ENCODE data around the gene NNT.
"Not testable (repeated sequence)": the region's sequence is repeated elsewhere in the genome, so short reads cannot be mapped to it uniquely, and the experiment has no call there.

NNT gene

DNA sequence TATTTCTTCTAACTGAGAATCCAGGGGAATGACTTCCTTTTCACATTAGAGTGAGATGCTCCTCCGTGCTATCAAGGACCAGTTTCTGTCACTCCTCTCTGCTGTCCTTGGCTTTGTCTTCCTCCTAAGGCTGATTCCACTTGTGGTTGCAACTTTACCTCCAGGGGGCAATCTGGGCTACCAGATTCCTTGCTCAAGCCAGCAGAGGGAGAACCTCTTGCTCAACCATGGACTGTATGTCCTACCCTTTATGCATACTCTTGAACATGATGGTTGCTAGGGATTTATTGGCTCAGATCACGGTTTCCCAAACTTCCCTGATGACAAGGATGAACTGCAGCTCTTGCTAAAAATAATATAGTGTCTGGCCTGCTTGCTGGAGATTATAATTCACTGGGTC, 24.0 kb downstream of the NNT start:
- DNase-seq (ENCODE audit: low read depth in 2 of 2), result no peak

DNA sequence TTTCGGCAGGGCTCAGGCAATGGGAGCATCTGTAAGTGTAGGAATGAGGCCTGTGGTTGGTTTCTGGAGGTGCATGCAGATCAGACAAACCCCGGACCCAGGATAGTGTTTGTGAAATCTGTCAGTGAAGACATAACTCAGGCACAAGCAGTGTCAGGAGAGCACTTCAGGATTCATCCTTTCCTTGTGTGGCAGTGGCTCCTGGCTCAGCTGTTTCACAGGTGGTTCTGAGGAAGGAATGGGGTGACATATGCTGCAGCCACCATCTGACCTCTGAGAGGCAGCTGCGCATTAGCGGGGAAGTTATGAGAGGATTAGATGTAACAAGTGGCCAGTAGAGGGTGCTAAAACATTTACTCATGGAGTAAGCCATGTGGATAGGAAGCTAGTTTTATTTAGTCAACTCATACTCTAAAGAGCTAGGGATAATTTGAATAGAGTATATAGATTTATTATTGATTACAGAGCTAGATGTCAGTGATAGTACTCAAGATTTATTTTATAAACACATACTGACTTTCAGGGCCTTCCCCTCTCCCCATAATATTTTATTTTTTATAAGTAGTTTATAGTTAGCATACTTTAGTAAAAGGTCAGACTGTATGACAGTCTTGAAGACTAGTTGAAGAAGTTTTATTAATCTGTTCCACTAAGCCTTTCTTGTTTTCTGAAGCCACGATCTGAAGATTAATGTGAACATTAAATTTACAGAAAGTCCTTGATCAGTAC, 28.4 kb downstream of the NNT start:
- DNase-seq (ENCODE audit: low read depth in 2 of 2), result peak in 1 of 2 donors; percentile 5

DNA sequence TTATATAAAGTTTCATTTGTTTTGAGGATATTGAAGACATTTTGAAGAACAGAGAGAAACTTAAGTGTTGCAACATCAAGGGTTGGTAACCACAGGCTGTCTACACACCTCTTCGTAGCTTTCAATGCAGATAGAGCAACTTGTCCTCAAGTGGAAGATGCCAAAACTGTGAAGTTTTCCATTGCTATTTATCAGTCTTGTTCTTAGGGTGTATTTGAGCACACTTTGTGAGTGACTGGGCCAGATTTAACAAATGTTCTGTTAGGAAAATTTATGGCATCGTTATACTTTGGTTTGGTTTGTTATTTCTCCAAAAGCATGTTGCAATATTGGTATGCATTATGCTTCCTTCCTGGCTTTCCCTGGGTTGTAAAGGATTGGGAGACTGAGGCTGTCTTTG, 31.6 kb downstream of the NNT start:
- no peak for DNase-seq (ENCODE audit: low read depth in 2 of 2)

DNA sequence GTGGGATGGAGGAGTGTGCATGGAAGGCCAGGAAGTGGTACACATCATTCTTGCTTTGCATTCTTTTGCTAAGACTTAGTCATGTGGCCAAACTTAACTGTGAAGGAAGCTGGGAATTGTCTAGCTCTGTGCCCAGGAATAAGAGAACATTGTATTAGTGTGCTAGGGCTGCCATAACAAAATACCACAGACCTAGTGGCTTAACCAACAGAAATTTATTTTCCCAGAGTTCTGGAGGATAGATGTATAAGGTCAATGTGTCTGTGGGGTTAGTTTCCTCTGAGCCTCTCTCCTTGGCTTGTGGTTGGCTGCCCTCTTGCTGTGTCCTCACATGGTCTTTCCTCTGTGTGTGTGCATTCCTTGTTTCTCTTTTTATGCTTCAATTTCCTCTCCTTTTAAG, 32.4 kb downstream of the NNT start:
- DNase-seq (ENCODE audit: low read depth in 2 of 2), result no peak

DNA sequence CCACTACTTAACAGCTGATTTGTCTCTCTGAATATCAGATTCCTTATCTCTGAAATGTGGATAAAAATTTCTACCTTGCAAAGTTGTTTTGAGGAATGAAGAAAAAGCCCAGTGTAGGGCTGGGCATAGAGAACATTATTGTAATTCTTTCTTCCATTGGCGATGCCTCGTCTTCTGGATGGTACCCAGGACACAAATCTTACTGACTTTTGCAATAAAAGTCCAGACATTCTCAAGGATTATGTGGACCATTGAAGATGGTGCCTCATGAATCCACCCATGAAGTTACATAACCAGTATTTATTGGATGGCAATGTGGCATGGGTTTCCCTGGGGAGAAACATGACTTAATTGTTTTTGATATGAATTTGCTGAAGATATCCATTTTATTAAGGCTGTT, 33.1 kb downstream of the NNT start:
- no peak for DNase-seq (ENCODE audit: low read depth in 2 of 2)

DNA sequence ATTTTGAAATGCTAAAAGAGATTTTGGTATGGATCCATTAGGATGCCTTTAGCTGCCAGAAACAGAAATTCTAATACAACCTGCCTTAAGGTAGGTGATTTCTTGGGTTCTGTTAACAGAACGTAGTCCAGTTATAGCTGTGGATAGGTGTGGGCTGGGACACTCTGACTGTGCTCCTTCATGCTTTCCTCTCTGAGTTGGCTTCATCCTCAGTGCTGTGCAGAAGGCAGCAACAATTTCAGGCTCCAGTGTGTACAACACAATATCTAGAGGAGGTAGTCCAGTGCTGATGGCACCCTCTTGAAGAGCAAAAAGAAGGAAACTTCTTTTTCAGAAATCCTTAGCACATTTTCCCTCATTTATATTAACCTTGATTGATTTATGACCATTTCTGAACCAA, 34.4 kb downstream of the NNT start:
- no peak for DNase-seq (ENCODE audit: low read depth in 2 of 2)

DNA sequence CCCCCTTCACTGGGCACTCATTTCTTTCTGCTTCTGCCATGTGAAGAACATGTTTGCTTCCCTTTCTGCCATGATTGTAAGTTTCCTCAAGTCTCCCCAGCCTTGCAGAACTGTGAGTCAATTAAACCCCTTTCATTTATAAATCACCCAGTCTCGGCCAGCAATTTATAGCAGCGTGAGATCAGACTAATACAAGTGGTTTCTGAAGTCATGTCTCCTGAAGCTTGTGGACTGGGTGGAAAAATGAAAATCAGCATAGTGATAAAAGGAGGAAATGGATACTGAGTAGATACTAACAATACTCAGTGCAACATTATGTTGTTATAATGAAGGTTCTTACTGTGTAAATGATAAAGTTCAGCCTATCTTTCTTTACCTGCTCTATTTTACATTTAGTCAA, 35.1 kb downstream of the NNT start:
- DNase-seq (ENCODE audit: low read depth in 2 of 2), result no peak

DNA sequence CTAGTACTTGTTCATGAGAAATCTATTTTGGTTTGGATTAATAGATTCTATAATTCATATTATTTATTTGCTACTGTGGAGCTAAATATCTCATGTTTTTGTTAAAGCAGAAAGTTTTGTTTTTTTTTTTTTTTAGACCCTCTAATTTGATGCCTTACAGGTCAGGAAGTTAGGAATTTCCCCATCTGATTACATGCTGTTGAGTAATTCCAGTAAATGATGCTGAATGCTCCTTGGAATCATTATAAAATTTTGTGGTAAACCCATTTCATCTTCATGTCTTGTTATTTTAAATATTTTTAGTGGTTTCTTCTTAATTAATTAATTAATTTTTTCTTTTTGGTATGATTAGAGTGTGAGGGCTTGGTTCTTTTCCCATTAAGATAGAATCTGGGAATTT, 35.6 kb downstream of the NNT start:
- no peak for DNase-seq (ENCODE audit: low read depth in 2 of 2)

DNA sequence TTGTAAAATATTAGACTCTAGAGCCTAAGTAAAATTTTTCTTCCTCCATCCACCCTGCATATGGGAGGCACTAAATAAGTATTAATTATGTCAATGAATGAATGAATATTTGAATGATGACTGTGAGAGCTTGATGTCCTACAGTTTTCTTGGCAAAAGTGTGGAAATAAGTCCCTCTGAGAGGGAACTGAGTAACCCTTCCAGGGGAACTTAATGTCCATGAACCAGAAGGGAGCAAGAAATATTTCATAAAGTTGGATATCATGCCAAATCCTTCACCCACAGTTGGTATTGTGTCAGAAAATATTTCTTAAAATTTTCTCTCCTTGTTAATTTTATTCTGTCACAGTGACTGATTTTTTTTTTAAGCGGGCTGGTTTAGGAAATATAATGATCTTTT, 36.6 kb downstream of the NNT start:
- DNase-seq (ENCODE audit: low read depth in 2 of 2), result no peak

DNA sequence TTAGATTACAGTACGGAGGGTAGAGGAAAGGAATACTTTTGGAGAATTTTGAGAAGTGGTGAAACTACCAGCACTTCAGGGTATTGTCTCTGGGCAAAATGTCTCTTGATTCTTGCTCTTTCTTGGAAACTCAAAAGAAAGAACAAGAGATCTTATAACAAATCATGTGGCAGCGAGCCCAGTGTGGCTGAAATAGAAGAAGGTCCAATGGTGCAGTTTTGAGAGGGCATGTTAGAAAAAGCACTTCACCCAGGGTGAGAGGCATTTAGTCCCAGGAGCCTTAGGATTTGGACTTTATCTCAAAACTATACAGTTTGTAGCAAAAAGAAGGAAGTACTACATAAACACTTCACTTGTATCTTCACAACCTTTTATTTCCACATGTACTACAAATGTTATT, 39.4 kb downstream of the NNT start:
- no peak for DNase-seq (ENCODE audit: low read depth in 2 of 2)

DNA sequence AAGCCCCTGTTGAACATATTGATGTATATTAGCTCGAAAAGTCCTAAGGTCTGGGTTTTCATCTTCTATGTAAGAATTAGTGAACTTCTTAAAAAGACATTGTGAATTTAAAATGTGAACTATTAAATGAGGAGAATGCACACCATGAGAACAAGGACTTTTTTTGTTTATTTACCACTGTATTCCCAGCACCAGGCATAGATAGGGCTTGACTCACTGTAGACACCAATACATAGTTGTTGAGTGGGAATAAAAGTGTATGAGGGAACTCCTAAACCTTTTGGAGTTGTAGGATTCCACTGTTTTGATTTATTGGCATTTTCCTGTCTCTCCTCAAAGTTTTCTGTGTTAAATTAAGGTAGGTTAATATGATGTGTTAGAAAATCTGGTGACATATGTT, 40.3 kb downstream of the NNT start:
- DNase-seq (ENCODE audit: low read depth in 2 of 2), result no peak

DNA sequence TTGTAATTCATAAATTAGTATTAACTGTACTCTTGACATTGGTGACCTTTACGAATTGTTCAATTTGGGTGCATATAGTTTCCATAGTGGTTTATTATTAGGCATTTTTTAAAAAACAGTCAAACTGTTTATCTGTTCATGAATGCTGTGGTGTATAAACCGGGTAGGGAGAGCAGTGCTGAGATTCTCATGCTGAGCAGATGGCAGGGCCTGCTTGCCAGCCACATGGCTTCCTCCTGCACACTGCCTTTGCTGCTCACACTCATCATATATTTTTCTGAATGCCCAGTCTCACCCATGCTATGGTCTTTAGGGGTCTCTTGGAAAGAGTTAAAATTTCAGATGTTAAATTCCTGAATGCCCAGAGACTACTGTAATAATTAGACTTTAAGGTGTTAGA, 40.8 kb downstream of the NNT start:
- DNase-seq (ENCODE audit: low read depth in 2 of 2), result no peak

DNA sequence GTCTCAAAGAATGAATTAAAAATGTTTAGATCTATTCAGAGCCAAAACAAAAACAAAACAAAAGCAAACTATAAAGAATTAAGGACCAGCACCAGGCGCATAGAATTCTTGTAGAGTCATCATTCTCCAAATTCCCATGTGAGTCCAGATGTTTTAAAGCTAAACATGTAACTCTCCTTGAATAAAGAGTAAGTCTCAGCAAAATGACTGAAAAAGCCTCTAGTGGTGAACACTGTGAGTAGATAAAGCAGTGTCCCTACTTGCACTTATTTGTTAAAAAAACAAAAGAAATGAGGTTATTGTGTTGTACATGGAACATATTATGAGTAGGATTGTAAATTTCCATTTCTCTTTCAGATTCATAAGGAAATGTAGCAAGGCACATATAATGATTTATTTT, 44.0 kb downstream of the NNT start:
- DNase-seq (ENCODE audit: low read depth in 2 of 2), result no peak

DNA sequence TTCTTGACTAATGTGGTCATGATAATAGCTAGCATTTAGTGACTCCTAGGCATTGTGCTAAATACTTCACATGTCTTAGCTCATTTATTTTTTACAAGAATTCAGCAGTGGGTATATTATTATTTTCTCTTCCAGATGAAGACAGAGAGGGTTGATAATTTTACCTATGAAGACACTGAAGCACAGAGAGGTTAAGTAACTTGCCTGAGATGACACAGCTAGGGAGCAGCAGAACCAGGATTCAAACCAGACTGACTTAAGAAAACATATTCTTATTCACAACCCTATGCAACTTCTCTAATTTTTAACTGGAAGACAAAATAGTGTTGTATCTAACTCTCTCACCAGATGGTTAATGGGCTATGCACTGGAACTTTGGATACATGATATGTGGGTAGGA, 44.8 kb downstream of the NNT start:
- DNase-seq (ENCODE audit: low read depth in 2 of 2), result no peak

DNA sequence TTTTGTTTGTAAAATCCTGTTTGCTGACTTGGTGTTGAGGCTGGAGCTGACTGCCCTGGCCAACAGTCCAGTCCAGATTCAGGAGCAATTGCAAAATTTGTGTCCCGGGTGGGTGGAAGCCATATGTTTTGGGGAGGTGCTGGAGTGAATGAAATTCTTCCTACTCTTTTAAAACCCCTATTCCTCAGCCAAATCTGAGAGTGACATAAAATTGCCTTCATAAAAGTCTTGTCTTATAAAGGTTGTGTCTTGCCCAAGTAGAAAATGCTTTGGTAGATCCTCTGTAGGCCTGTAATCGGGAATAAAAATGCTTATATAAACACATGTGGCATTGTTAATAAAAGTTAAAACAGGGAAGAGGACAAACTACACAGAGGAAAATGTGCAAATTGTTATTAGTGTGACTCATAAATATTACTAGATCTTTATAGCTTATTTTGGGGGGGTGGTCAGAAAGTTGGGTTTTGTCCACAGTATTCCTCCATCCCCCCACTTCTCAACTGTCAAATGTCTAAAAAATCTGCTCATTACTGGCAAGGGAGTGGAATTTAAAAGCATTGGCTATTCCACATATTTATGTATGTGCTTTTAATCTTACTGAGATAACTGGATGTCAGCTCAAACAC, 45.6 kb downstream of the NNT start:
- DNase-seq (ENCODE audit: low read depth in 2 of 2), result no peak

DNA sequence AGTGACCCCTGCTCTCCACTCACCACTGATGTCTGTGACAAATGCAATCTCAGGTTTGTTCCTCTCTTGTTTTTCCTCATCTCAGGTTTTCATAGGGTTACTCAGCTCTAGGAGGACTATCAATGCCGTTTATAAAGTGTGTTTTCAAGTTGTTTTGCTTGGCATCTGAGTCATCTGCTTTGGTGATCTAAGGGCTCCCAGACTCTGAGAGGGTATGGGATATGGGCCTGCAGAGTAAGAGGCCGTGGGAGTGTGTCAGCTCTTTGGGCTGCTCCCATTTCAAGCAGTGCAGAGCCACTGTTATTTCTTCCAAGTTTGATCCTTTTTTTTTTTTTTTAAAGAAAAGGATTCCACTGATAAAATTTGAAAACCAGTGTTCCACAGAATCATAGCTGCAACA, 46.3 kb downstream of the NNT start:
- DNase-seq (ENCODE audit: low read depth in 2 of 2), result no peak

DNA sequence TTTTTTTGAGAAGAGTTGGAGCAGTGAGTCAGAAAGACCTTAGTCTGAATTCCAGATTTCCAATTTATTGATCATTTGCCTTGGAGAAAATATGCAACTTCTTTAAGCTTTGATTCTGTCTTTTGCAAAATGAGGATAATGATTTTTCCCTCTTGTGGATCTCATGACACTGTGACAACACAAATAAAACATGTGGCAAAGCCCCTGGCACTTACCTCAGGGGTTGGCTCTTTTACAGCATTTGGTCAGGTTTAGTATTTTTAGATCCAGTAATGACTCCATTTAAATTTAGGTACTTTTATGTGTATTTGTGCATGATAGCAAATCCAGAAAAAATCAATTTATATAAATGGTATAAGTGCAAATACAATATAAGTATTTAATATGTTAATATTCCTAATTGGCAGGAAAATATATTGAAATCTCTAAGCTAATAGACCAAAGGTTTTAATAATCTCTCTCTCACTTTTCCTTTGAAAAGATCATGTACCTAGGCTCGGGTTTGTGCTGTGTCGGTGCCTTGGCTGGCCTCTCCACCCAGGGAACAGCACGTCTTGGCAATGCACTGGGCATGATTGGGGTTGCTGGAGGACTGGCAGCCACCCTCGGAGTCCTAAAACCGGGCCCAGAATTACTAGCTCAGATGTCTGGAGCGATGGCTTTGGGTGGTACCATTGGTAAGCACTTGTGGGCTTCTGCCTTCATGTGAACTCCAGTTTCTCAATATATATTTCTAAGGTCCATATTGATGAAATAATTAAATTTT, 49.7 kb downstream of the NNT start:
- DNase-seq (ENCODE audit: low read depth in 2 of 2), result no peak

DNA sequence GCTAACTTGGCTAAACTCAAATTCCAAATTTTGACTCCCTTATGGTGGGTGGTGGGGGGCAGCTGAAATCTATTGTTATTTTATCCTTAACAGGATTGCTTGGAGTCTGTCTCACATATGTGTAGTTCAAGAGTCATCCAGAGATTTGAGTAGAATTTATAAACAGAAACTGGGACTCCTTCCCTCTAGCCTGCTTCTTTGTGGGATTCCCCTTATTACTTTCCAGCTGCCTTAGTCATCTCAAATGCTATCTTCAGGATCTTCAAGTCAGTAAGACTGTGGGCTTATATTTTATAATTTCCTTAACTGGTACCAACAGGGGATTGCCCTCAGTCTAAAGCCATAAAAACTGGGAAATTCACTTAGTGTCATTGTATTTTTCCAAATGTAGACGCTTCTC, 55.5 kb downstream of the NNT start:
- DNase-seq (ENCODE audit: low read depth in 2 of 2), result no peak

DNA sequence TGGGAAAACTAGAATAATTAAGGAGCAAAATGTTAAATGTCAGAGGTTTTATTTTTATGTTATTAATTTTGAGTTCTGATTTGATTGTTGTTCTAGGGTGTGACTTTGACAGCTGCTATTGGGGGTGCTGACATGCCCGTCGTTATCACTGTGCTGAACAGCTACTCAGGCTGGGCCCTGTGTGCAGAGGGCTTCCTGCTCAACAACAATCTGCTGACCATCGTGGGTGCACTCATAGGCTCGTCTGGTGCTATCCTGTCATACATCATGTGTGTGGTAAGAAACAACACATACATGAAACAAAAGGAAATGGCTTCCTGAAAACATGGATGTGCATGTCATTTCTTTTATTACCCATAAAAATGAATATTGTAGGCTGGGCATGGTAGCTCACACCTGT, 56.1 kb downstream of the NNT start:
- no peak for DNase-seq (ENCODE audit: low read depth in 2 of 2)

DNA sequence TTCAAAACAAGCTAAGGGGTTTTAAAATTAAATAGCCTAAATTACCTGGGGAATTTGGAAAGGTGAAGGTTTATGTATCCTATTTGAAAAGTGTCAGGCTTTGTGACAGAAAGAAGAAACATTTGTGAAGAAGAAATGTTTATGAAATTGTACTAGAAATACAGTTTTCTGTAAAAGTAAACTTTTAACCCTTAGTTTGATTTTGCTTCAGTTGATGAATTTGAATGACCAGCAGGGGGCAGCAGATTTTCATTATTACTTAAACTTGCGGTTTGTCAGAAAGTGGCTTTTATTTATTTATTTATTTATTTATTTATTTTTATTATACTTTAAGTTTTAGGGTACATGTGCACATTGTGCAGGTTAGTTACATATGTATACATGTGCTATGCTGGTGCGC, 58.1 kb downstream of the NNT start:
- peak in 1 of 2 donors; percentile 4 for DNase-seq (ENCODE audit: low read depth in 2 of 2)

DNA sequence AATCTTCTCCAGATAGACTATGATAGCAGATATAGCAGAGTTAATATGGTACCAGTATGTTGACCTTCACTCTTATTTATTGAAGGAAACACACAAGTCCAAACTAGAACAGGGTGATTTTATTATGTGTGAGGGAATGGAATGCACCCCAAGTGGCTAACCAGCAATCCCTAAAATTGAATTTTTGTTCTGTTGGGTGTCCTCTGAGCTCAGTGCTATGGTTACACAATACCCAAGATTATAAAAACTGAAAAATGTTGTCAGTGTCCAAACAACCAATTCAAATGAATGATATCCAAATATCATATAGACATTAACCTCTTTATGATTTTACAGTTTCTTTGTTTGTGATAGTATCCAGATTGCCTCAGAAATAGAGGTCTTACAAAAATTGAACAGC, 60.9 kb downstream of the NNT start:
- no peak for DNase-seq (ENCODE audit: low read depth in 2 of 2)

DNA sequence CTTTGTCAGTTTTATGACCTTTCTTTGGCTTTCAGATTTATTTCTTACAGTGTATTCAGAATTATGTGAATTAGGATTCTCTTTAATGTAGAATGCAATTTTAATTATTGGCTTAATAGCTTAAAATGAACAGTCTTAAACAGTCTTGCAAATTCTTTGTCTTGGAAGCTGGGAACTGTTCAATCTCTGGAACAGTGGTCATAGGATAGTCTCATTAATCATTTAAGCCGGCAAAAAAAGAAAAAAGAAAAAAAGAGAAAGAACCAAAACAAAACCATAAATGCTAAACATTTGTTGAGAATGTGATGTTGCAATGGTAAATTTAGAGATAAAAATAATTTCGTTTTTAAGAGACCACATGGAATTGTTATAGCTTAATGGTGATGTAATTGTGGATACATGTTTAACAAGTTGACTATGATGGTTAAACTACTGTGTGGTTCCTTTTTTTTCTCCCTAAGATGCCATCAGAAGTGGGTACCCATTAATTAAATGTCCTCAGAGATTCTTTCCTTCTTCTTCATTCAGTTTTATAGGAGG, 61.6 kb downstream of the NNT start:
- DNase-seq (ENCODE audit: low read depth in 2 of 2), result no peak

DNA sequence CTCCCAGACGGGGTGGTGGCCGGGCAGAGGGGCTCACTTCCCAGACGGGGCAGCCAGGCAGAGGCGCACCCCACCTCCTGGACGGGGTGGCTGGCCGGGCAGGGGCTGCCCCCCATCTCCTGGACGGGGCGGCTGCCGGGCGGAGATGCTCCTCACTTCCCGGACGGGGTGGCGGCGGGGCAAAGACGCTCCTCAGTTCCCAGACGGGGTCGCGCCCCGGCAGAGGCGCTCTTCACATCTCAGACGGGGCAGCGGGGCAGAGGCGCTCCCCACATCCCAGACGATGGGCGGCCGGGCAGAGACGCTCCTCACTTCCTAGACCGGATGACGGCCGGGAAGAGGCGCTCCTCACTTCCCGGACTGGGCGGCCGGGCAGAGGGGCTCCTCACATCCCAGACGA, 62.8 kb downstream of the NNT start:
- not testable (repeated sequence) for DNase-seq (ENCODE audit: low read depth in 2 of 2)

All from stimulated activated CD4-positive, alpha-beta T cell treated with anti-CD3 and anti-CD28 coated beads, Interleukin-15, amount 100 ng/mL, for 48 hours (primary cell).